ACC112 (cell line): ENCODE results near the gene AKT3.

ENCODE experiments used
- H2AFZ ChIP-seq: fragments of 200-600 bp; sonication (generic); one replicate; pipeline ENCODE4 v1.6.0; 2017; ENCODE audit warnings: antibody characterized with exemption, low read length; ENCODE audit not compliant: unreplicated experiment
- H3K27ac ChIP-seq: fragments of 200-600 bp; sonication (generic); 2 replicates; pipeline ENCODE4 v1.5.1; 2014; ENCODE audit warnings: low read depth, mild to moderate bottlenecking, antibody characterized with exemption, low read length, moderate library complexity
- H3K27me3 ChIP-seq: fragments of 200-600 bp; sonication (generic); 2 replicates; pipeline ENCODE4 v1.6.1; 2014; ENCODE audit warnings: mild to moderate bottlenecking, antibody characterized with exemption, low read length, moderate library complexity, mixed read lengths; ENCODE audit not compliant: insufficient read depth
- H3K36me3 ChIP-seq: fragments of 200-600 bp; sonication (generic); 2 replicates; pipeline ENCODE4 v1.6.1; 2016; ENCODE audit warnings: mild to moderate bottlenecking, antibody characterized with exemption, low read length, moderate library complexity, mixed read lengths; ENCODE audit not compliant: insufficient read depth
- H3K4me1 ChIP-seq: fragments of 200-600 bp; sonication (generic); one replicate; pipeline ENCODE4 v1.6.1; 2016; ENCODE audit warnings: low read length, mixed read lengths; ENCODE audit not compliant: insufficient read depth, unreplicated experiment, control insufficient read depth
- H3K4me3 ChIP-seq: fragments of 200-600 bp; sonication (generic); 2 replicates; pipeline ENCODE4 v1.5.1; 2014; ENCODE audit warnings: mild to moderate bottlenecking, low read depth, low read length
- H3K79me2 ChIP-seq: fragments of 200-600 bp; sonication (generic); one replicate; pipeline ENCODE4 v1.6.0; 2016; ENCODE audit warnings: low read length; ENCODE audit not compliant: control insufficient read depth, unreplicated experiment, insufficient read depth

AKT3 gene

DNA sequence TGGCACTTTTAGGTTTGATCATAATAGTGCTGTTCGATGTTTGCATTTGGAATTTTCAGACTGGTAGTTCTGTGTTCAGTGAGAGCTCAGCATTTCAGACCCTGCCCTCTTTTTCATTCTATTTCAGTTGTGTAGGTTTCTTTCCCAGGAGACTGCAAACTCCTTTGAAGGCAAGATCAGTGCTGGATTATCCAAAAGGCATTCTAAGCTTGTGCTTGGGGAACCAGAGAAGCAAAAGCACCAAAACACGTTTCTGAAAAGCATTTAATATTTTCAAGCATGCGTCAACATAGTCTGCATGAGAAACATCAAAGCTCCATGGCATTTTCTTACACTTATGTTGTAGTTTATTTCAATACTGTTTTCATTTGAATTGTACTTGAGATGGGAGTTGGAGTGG, 302.2 kb downstream of the AKT3 start:
- H3K27ac ChIP-seq: no peak overlapping the region
- H3K36me3 ChIP-seq: peaks cover 3% of the 10 kb centered on the region
- H3K79me2 ChIP-seq: no peaks in the 10 kb centered on the region
- no peak overlapping the region for H3K4me3 ChIP-seq
- H3K27me3 ChIP-seq: no peaks in the 10 kb centered on the region
- H2AFZ ChIP-seq: no peak overlapping the region
- H3K4me1 ChIP-seq: peaks cover 27% of the 10 kb centered on the region

DNA sequence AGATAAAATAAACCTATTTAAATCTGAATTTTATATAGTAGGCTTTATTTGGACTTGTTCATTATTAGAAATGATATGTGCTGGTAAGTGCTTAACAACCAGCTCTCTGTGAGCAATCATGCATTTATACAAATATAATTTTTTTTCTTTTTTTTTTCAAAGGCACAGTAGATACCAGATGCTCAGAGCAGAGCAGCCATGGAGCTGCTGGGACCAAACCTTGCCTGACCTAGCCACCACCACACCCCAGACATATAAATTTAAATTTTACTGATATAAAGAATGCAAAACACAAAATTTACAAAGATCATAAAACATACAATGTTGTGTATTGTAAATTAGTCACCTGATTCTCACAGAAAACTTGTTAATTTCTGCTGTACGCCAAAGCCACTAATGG, 303.6 kb downstream of the AKT3 start:
- no peak overlapping the region for H3K4me3 ChIP-seq
- H3K27ac ChIP-seq: no peak overlapping the region
- no peak overlapping the region for H2AFZ ChIP-seq
- peaks cover 6% of the 10 kb centered on the region; the same call in 1 of the 2 replicates for H3K36me3 ChIP-seq
- H3K27me3 ChIP-seq: no peaks in the 10 kb centered on the region
- no peaks in the 10 kb centered on the region for H3K79me2 ChIP-seq
- peaks cover 27% of the 10 kb centered on the region for H3K4me1 ChIP-seq

DNA sequence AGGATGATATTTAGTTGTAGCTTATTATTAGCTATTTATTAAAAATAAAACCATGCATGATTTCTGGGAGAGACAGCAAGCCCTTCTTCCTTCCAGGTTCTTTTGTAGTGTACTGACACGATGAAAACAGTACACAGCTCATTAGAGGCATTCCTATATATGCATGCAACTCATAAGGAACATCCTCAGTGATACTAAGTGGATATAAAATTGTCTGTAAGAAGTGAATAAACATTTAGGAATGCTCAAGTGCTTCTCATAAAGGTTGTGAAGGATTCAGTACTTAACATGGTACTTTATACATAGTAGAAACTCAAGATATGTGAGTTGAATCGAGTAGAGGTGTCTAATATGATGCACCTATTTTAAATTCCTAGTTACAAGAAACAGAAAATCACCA, 306.5 kb downstream of the AKT3 start:
- Histone ChIP-seq H3K27ac (no peak overlapping the region), H3K4me1 (peaks cover 6% of the 10 kb centered on the region), H3K79me2 (no peaks in the 10 kb centered on the region), H2AFZ (no peak overlapping the region), H3K4me3 (no peak overlapping the region), H3K27me3 (no peaks in the 10 kb centered on the region), H3K36me3 (peaks cover 6% of the 10 kb centered on the region; the same call in 1 of the 2 replicates)

DNA sequence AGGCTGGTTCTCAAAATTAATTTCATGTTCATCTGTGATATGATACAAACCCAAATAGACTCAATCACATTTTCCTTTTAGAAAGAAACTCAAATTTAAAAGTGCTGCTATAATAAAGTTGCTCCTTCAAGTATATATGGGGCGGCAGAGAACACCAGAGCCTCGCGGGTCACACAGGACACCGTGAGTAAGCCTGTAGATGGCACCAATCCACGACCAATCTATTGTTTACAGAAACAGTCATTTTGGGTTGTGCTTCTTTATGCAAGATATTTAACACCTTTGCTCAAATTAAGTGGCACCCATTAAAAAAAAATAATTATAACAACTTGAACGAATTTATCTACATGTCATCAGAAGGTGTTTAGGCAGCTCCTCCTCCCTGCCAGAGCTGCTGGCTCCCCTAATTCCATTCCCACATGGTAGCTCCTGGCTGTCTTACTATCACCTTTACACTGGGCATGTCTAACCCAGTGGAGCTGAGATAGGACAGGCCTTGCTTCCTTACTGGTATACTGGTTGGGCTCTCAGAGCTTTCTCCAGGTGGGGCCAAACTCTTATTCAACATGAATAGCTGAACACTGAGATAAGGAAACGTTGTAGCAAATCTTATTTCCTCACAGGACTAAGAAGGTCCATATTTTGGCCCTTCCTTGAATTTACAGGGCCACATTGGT, 307.2 kb downstream of the AKT3 start:
- Histone ChIP-seq H2AFZ (no peak overlapping the region), H3K4me3 (no peak overlapping the region), H3K79me2 (no peaks in the 10 kb centered on the region), H3K4me1 (peaks cover 3% of the 10 kb centered on the region), H3K27ac (no peak overlapping the region), H3K27me3 (no peaks in the 10 kb centered on the region), H3K36me3 (peaks cover 6% of the 10 kb centered on the region; the same call in 1 of the 2 replicates)

DNA sequence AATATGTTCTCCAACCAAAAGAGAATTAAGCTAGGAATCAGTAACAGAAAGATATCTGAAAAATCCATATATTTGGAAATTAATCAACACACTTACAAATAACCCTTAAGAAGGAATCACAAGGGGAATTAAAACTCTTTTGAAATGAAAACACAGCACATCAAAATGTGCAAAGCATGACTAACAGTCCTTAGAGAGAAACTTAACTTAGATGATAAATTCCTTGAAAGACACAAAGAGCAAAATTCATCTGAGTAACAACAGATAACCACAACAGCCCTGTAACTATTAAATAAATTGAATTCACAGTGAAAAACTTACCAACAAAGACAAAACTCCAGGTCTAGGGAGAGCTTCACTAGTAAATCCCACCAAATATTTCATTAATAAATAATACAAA, 310.4 kb downstream of the AKT3 start:
- H3K4me1 ChIP-seq: peaks cover 3% of the 10 kb centered on the region
- H2AFZ ChIP-seq: no peak overlapping the region

DNA sequence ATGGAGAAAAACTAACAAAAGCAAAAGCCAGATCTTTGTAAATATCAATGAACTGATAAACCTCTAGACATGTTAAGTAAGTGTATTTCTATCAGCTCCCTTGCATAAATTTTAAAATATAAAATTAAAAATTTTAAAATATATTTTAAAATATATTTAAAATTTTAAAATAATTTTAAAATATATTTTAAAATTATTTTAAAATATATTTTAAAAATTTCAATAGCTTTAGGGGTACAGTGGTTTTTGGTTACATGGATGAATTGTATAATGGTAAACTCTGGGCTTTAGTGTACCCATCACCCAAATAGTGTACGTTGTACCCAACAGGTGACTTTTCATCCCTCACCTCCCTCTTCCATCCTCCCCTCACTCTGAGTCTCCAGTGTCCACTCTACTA, 315.0 kb downstream of the AKT3 start:
- H2AFZ ChIP-seq: no peak overlapping the region
- H3K27me3 ChIP-seq: no peaks in the 10 kb centered on the region
- H3K27ac ChIP-seq: no peak overlapping the region
- no peaks in the 10 kb centered on the region for H3K79me2 ChIP-seq
- peaks cover 3% of the 10 kb centered on the region for H3K4me1 ChIP-seq
- peaks cover 3% of the 10 kb centered on the region; the same call in 1 of the 2 replicates for H3K36me3 ChIP-seq
- H3K4me3 ChIP-seq: no peak overlapping the region

More for the DNA sequence above, 310.4 kb downstream of the AKT3 start:
- Histone ChIP-seq H3K36me3 (peaks cover 9% of the 10 kb centered on the region; the same call in 1 of the 2 replicates), H3K27ac (no peak overlapping the region), H3K79me2 (no peaks in the 10 kb centered on the region), H3K4me3 (no peak overlapping the region), H3K27me3 (no peaks in the 10 kb centered on the region)

DNA sequence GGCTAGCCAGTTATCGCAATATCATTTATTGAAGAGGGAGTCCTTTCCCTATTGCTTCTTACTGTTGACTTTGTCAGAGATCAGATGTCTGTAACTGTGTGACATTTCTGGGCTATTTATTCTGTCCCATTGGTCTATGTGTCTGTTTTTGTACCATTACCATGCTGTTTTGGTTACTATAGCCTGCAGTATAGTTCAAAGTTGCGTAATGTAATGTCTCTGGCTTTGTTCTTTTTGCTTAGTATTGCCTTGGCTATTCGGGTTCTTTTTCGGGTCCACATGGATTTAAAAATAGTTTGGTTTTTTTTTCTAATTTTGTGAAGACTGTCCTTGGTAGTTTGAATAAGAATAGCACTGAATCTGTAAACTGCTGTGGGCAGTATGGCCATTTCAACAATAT, 320.5 kb downstream of the AKT3 start:
- Histone ChIP-seq H3K4me1 (peaks cover 13% of the 10 kb centered on the region), H3K79me2 (no peaks in the 10 kb centered on the region), H3K27ac (no peak overlapping the region), H3K4me3 (no peak overlapping the region), H2AFZ (no peak overlapping the region), H3K36me3 (no peaks in the 10 kb centered on the region), H3K27me3 (no peaks in the 10 kb centered on the region)

DNA sequence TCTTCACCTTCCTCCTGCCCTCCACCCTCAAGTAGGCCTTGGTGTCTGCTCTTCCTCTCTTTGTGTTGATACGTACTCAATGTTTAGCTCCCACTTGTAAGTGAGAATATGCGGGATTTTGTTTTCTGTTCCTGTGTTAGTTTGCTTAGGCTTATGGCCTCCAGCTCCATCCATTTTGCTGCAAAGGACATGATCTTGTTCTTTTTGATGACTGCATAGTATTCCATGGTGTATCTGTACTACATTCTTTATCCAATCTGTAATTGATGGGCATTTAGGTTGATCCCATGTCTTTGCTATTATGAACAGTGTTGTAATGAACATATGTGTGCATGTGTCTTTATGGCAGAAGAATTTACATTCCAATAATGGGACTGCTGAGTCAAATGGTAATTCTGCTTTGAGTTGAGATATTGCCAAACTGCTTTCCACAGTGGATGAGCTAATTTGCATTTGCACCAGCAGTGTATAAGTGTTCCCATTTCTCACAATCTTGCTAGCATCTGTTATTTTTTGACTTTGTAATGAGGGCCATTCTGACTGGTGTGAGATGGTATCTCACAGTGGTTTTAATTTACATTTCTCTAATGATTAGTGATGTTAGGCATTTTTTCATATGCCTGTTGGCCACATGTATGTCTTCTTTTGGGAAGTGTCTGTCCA, 321.5 kb downstream of the AKT3 start:
- no peak overlapping the region for H3K4me3 ChIP-seq
- H3K79me2 ChIP-seq: no peaks in the 10 kb centered on the region
- H3K27me3 ChIP-seq: no peaks in the 10 kb centered on the region
- H3K36me3 ChIP-seq: no peaks in the 10 kb centered on the region
- no peak overlapping the region for H2AFZ ChIP-seq
- peaks cover 20% of the 10 kb centered on the region for H3K4me1 ChIP-seq
- no peak overlapping the region for H3K27ac ChIP-seq

DNA sequence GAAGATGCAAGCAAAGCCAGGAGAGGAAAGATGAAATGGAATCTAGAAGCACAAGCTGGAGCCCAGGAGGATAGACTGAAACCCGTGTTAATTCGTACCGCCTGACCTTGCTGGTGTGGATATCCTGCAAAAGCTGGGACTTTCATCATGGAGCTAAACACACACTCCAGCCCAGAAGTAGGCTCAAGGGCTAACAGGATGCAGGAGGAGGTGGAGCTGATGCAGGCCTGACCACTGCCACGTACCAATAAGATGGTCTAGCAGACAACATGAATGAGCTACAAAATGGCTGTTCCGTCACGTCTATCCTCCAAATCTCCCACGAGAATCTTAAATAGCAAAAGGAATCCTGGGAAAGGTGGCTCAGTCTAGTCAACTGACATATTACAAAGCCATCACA, 323.9 kb downstream of the AKT3 start:
- Histone ChIP-seq H3K27me3 (no peaks in the 10 kb centered on the region), H3K27ac (peak overlapping the region; percentile 88; the same call in 1 of the 2 replicates), H3K36me3 (no peaks in the 10 kb centered on the region), H3K4me1 (peaks cover 20% of the 10 kb centered on the region), H3K79me2 (no peaks in the 10 kb centered on the region), H2AFZ (no peak overlapping the region), H3K4me3 (no peak overlapping the region)

DNA sequence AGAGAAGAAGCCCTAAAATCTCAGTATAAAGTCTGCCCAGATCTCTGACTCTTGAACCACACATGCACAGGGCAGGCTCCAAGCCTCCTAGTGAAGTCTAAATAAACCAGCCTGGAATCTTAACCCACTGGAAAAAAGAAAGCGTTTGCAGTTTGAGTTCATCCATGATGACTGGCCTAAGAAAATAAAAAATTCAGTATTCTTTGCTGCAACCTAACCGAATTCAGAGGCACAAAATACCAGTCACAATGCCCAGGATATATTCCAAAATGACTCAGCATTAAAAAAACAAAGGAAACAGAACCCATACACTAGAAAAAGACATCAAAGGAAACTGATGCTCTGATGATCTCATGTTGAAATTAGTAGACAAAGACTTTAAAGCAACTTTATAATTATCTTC, 325.0 kb downstream of the AKT3 start:
- H3K27me3 ChIP-seq: no peaks in the 10 kb centered on the region

DNA sequence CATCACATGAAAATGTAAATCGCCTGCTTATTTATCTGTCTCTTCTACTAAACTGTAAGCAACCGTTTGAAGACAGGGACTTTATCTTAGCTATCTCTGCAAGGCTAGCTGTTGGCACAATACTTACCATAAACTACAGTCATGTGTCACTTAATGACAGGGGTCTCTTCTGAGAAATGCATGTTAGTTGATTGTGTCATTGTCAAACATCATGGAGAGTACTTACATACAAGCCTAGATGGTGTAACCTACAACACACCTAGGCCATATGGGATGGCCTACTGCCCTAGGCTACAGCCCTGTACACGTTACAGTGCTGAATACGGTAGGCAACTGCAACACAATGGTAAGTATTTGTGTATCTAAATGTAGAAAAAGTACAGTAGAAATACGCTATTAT, 326.3 kb downstream of the AKT3 start:
- H3K27me3 ChIP-seq: no peaks in the 10 kb centered on the region
- H3K4me1 ChIP-seq: peaks cover 20% of the 10 kb centered on the region
- H3K79me2 ChIP-seq: no peaks in the 10 kb centered on the region
- no peak overlapping the region for H3K4me3 ChIP-seq
- H3K27ac ChIP-seq: no peak overlapping the region
- no peak overlapping the region for H2AFZ ChIP-seq
- no peaks in the 10 kb centered on the region for H3K36me3 ChIP-seq

More for the DNA sequence above, 325.0 kb downstream of the AKT3 start:
- Histone ChIP-seq H3K36me3 (no peaks in the 10 kb centered on the region), H3K27ac (peak overlapping the region; percentile 88), H3K4me1 (peaks cover 20% of the 10 kb centered on the region), H3K4me3 (peak overlapping the region; percentile 6; the same call in 1 of the 2 replicates), H3K79me2 (no peaks in the 10 kb centered on the region), H2AFZ (no peak overlapping the region)
